ENCODE measurements around the gene OSBPL6. TPM values are rescaled to one million over a fixed set of nuclear protein-coding genes. Genes with fewer than 3 reads are reported as not detected.

The OSBPL6 gene
- total and polyA plus RNA-seq, 4 donors = 1.3 to 3.3 (median 2.2) TPM

- TF ChIP-seq ZBTB33 (IDR thresholded peaks at IDR 0.05) (no peak), GABPA (IDR thresholded peaks at IDR 0.05 in 1 of 2, conservative IDR thresholded peaks at IDR 0.05 in 1 of 2) (no peak), CTCF (IDR thresholded peaks at IDR 0.05; ENCODE audit: low read depth, low read length, missing input control) (no peak), RAD21 (IDR thresholded peaks at IDR 0.05) (no peak), JUND (IDR thresholded peaks at IDR 0.05) (no peak), FOXA1 (IDR thresholded peaks at IDR 0.05) (no peak), SP1 (IDR thresholded peaks at IDR 0.05) (no peak), RXRA (IDR thresholded peaks at IDR 0.05) (no peak)
Measured at GRCh38 chr2:178219247-178219646, 24.9 kb downstream of the OSBPL6 start (continued).

GRCh38 chr2:178220814-178221213 lies 26.5 kb downstream of the OSBPL6 start:
- no peaks in the 10 kb centered on the region for H3K36me3 ChIP-seq (ENCODE audit: control insufficient read depth in 4 of 4, insufficient read depth in 3 of 4, low read depth in 1 of 4, low read length in 3 of 4)
- H3K27me3 ChIP-seq (ENCODE audit: control insufficient read depth in 4 of 4, insufficient read depth in 4 of 4, low read length in 3 of 4) = no peaks in the 10 kb centered on the region
- no peak for DNase-seq (ENCODE audit: low spot score)
- H3K4me1 ChIP-seq (ENCODE audit: control insufficient read depth in 4 of 4, insufficient read depth in 4 of 4, low read length in 3 of 4) = no peaks in the 10 kb centered on the region
- no peaks in the 10 kb centered on the region for H3K9me3 ChIP-seq (ENCODE audit: control insufficient read depth in 4 of 4, low read length in 3 of 4)
- no peak overlapping the region for H3K9ac ChIP-seq (ENCODE audit: low read depth in 1 of 2, low read length in 2 of 2)
- TF ChIP-seq JUND (IDR thresholded peaks at IDR 0.05) = no peak
- H3K4me3 ChIP-seq (ENCODE audit: low read depth in 1 of 3, low read length in 3 of 3) = no peak overlapping the region
- H3K27ac ChIP-seq (ENCODE audit: low read depth in 1 of 2, low read length in 2 of 2) = no peak overlapping the region
- WGBS = 89% methylated on average over 4 of the region's 4 CpGs

- H3K36me3 ChIP-seq (ENCODE audit: control insufficient read depth in 4 of 4, insufficient read depth in 3 of 4, low read depth in 1 of 4, low read length in 3 of 4) = no peaks in the 10 kb centered on the region
- DNase-seq (ENCODE audit: low spot score) = no peak
- no peaks in the 10 kb centered on the region for H3K4me1 ChIP-seq (ENCODE audit: control insufficient read depth in 4 of 4, insufficient read depth in 4 of 4, low read length in 3 of 4)
- no peaks in the 10 kb centered on the region for H3K27me3 ChIP-seq (ENCODE audit: control insufficient read depth in 4 of 4, insufficient read depth in 4 of 4, low read length in 3 of 4)
- H3K9me3 ChIP-seq (ENCODE audit: control insufficient read depth in 4 of 4, low read length in 3 of 4) = no peaks in the 10 kb centered on the region
- H3K4me3 ChIP-seq (ENCODE audit: low read depth in 1 of 3, low read length in 3 of 3) = no peak overlapping the region
- H3K9ac ChIP-seq (ENCODE audit: low read depth in 1 of 2, low read length in 2 of 2) = no peak overlapping the region
- H3K27ac ChIP-seq (ENCODE audit: low read depth in 1 of 2, low read length in 2 of 2) = no peak overlapping the region
- WGBS = 94% methylated on average over 1 of the region's 1 CpG
- TF ChIP-seq RAD21 (IDR thresholded peaks at IDR 0.05) (no peak), ATF3 (IDR thresholded peaks at IDR 0.05) (no peak), ZBTB33 (IDR thresholded peaks at IDR 0.05) (no peak), RXRA (IDR thresholded peaks at IDR 0.05) (no peak), SP1 (IDR thresholded peaks at IDR 0.05) (no peak), CTCF (IDR thresholded peaks at IDR 0.05; ENCODE audit: low read depth, low read length, missing input control) (no peak), FOXA2 (IDR thresholded peaks at IDR 0.05) (no peak)
Measured at GRCh38 chr2:178221556-178221955, 27.2 kb downstream of the OSBPL6 start.

Data from liver (tissue), 9 donors.